ENCODE measurements around the gene LRRC9.
A peak's percentile ranks its signal among the peaks of the same experiment; 100 is the strongest.

Gene LRRC9

DNA sequence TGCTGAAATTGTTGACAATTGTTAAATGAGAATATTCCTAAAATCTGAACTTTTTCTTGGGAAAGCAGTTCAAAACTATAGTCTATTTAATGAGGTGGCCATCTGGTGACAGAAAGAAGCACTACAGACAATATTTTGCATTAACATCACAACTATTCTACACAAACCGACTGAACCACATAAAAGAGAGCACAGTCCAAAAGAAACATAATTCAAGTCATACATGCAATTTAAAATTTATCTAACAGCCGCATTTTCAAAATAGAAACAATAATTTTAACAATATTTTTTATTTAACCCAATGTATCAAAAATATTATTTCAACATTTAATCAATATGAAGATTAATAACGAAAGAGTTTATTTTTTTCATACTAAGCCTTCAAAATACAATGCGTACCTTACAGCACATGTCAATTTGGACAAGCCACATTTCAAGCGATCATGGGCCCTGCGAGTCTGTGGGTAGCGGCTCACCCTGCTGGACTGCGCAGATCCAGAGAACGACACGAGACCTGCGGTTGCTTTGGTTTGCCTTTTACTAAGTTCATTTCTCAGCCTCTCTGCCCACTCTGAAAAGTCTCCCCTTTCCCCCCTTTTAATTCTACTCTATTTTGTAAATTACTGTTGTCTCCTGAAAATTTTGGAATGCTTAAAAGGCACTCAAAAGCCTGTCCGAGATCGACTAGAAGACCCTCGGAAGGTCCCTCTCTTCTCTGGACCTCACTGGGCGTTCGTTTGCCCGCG, 947 bp upstream of the LRRC9 start:
- TF ChIP-seq EZH2 (optimal IDR thresholded peaks at IDR 0.05; ENCODE audit: low read depth, low read length) (no peak), EZH2phosphoT487 (IDR thresholded peaks at IDR 0.05; ENCODE audit: low read length) (no peak)
- TF ChIP-seq, protein P1, sequence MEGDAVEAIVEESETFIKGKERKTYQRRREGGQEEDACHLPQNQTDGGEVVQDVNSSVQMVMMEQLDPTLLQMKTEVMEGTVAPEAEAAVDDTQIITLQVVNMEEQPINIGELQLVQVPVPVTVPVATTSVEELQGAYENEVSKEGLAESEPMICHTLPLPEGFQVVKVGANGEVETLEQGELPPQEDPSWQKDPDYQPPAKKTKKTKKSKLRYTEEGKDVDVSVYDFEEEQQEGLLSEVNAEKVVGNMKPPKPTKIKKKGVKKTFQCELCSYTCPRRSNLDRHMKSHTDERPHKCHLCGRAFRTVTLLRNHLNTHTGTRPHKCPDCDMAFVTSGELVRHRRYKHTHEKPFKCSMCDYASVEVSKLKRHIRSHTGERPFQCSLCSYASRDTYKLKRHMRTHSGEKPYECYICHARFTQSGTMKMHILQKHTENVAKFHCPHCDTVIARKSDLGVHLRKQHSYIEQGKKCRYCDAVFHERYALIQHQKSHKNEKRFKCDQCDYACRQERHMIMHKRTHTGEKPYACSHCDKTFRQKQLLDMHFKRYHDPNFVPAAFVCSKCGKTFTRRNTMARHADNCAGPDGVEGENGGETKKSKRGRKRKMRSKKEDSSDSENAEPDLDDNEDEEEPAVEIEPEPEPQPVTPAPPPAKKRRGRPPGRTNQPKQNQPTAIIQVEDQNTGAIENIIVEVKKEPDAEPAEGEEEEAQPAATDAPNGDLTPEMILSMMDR (IDR thresholded peaks at IDR 0.05; ENCODE audit: low read length), result peak; percentile 43
- H3K4me1 ChIP-seq (ENCODE audit: low read length), result no peaks in the 10 kb centered on the region
- peak overlapping the region; percentile 56 for H2AFZ ChIP-seq (ENCODE audit: low read length)
- no peaks in the 10 kb centered on the region for H3K36me3 ChIP-seq (replicated peaks; ENCODE audit: insufficient read depth, low read length)
- peak overlapping the region; percentile 73 for H3K4me2 ChIP-seq (ENCODE audit: low read depth, low read length)
- no peak overlapping the region for H3K27ac ChIP-seq (ENCODE audit: low read length)
- H3K79me2 ChIP-seq (ENCODE audit: low read length), result no peaks in the 10 kb centered on the region
- no peak overlapping the region for H3K9ac ChIP-seq (ENCODE audit: low read length)
- H4K20me1 ChIP-seq (ENCODE audit: insufficient read depth, low read length), result no peaks in the 10 kb centered on the region
- no peaks in the 10 kb centered on the region for H3K9me3 ChIP-seq (replicated peaks; ENCODE audit: insufficient read depth, low read length)
- peak overlapping the region; percentile 45 for H3K4me3 ChIP-seq (ENCODE audit: low read length)
- no peaks in the 10 kb centered on the region for H3F3A ChIP-seq (ENCODE audit: insufficient read depth, low read length)
- no peaks in the 10 kb centered on the region for H3K9me2 ChIP-seq (replicated peaks; ENCODE audit: insufficient read depth, low read length)
- no peak for DNase-seq
- no peaks in the 10 kb centered on the region for H3K27me3 ChIP-seq (replicated peaks; ENCODE audit: insufficient read depth, low read length)

DNA sequence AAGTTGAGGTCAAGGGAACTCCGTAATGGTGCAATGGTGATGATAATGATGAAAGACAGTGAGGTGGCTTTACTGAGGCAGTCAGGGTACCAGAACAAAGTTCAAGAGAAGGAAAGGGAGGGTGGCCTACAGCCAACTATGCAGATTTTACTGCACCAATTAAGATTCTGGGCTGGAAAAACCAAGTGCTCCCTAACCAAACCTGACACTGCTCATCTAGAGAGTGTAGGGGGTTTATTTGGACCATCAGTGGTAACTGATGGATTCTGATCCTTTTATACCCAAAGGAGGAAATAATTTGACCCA, 387 bp downstream of the LRRC9 start:
- H3K4me2 ChIP-seq (ENCODE audit: low read depth, low read length), result no peak overlapping the region
- H3F3A ChIP-seq (ENCODE audit: insufficient read depth, low read length), result no peaks in the 10 kb centered on the region
- no peak for DNase-seq
- no peaks in the 10 kb centered on the region for H3K9me2 ChIP-seq (replicated peaks; ENCODE audit: insufficient read depth, low read length)
- TF ChIP-seq EZH2phosphoT487 (IDR thresholded peaks at IDR 0.05; ENCODE audit: low read length) (no peak), EZH2 (optimal IDR thresholded peaks at IDR 0.05; ENCODE audit: low read depth, low read length) (no peak)
- TF ChIP-seq, protein P1 (IDR thresholded peaks at IDR 0.05; ENCODE audit: low read length), result no peak
- H3K36me3 ChIP-seq (replicated peaks; ENCODE audit: insufficient read depth, low read length), result no peaks in the 10 kb centered on the region
- no peaks in the 10 kb centered on the region for H3K9me3 ChIP-seq (replicated peaks; ENCODE audit: insufficient read depth, low read length)
- H3K27me3 ChIP-seq (replicated peaks; ENCODE audit: insufficient read depth, low read length), result no peaks in the 10 kb centered on the region
- no peak overlapping the region for H3K27ac ChIP-seq (ENCODE audit: low read length)
- H3K4me3 ChIP-seq (ENCODE audit: low read length), result no peak overlapping the region
- no peak overlapping the region for H2AFZ ChIP-seq (ENCODE audit: low read length)
- H3K9ac ChIP-seq (ENCODE audit: low read length), result no peak overlapping the region
- no peaks in the 10 kb centered on the region for H3K4me1 ChIP-seq (ENCODE audit: low read length)
- no peaks in the 10 kb centered on the region for H3K79me2 ChIP-seq (ENCODE audit: low read length)
- no peaks in the 10 kb centered on the region for H4K20me1 ChIP-seq (ENCODE audit: insufficient read depth, low read length)

DNA sequence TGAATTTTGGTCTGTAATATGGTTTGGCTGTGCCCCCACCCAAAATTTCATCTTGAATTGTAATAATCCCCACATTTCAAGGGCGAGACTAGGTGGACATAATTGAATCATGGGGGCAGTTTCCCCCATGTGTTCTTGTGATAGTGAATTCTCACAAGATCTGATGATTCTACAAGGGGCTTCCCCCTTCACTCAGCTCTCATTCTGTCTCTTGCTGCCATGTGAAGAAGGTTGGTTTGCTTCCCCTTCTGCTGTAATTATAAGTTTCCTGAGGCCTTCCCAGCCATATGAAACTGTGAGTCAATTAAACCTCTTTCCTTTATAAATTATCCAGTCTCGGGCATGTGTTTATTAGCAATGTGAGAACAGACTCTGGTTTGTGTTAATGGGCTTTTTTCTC, 5.9 kb downstream of the LRRC9 start:
- no peaks in the 10 kb centered on the region for H3K9me2 ChIP-seq (replicated peaks; ENCODE audit: insufficient read depth, low read length)
- no peaks in the 10 kb centered on the region for H3F3A ChIP-seq (ENCODE audit: insufficient read depth, low read length)
- H3K9ac ChIP-seq (ENCODE audit: low read length), result no peak overlapping the region
- no peaks in the 10 kb centered on the region for H3K27me3 ChIP-seq (replicated peaks; ENCODE audit: insufficient read depth, low read length)
- no peak for DNase-seq
- H3K4me3 ChIP-seq (ENCODE audit: low read length), result no peak overlapping the region
- no peak for TF ChIP-seq EZH2 (optimal IDR thresholded peaks at IDR 0.05; ENCODE audit: low read depth, low read length)
- no peak for TF ChIP-seq EZH2phosphoT487 (IDR thresholded peaks at IDR 0.05; ENCODE audit: low read length)
- TF ChIP-seq, protein P1 (IDR thresholded peaks at IDR 0.05; ENCODE audit: low read length), result no peak
- no peak overlapping the region for H3K4me2 ChIP-seq (ENCODE audit: low read depth, low read length)
- H3K27ac ChIP-seq (ENCODE audit: low read length), result no peak overlapping the region
- H3K36me3 ChIP-seq (replicated peaks; ENCODE audit: insufficient read depth, low read length), result no peaks in the 10 kb centered on the region
- H3K9me3 ChIP-seq (replicated peaks; ENCODE audit: insufficient read depth, low read length), result no peaks in the 10 kb centered on the region
- no peaks in the 10 kb centered on the region for H3K4me1 ChIP-seq (ENCODE audit: low read length)
- no peaks in the 10 kb centered on the region for H3K79me2 ChIP-seq (ENCODE audit: low read length)
- no peak overlapping the region for H2AFZ ChIP-seq (ENCODE audit: low read length)
- H4K20me1 ChIP-seq (ENCODE audit: insufficient read depth, low read length), result no peaks in the 10 kb centered on the region

Data from MM.1S (cell line).